ENCODE data around the gene P2RY11. TPM values are rescaled to one million over a fixed set of nuclear protein-coding genes. Genes with fewer than 3 reads are reported as not detected.

The P2RY11 gene
- total RNA-seq, 2 donors from 2014 or later, result 4.5 to 11.6 TPM

- H3K36me3 ChIP-seq, result no peaks in the 10 kb centered on the region
- no peak overlapping the region for H3K4me3 ChIP-seq
- DNase-seq (ENCODE audit: low spot score) (no peak), ATAC-seq (ENCODE audit: insufficient number of reproducible peaks, low FRiP score, low read depth) (no peak)
- TF ChIP-seq CTCF (IDR thresholded peaks at IDR 0.05), result no peak
- H3K4me1 ChIP-seq (ENCODE audit: control insufficient read depth in 1 of 2, low read depth in 2 of 2), result peaks cover 0 to 15% of the 10 kb centered on the region in 2 donors
- no peaks in the 10 kb centered on the region for H3K27me3 ChIP-seq (replicated peaks; ENCODE audit: insufficient read depth)
- no peak overlapping the region for H3K27ac ChIP-seq
- no peaks in the 10 kb centered on the region for H3K9me3 ChIP-seq
These were observed 11.2 kb upstream of the P2RY11 start for GRCh38 chr19:10100163-10100785.

- DNase-seq (ENCODE audit: low spot score) (no peak), ATAC-seq (ENCODE audit: insufficient number of reproducible peaks, low FRiP score, low read depth) (no peak)
- Histone ChIP-seq H3K4me3 (no peak overlapping the region), H3K4me1 (ENCODE audit: control insufficient read depth in 1 of 2, low read depth in 2 of 2) (peaks cover 6 to 14% of the 10 kb centered on the region in 2 donors), H3K27me3 (replicated peaks; ENCODE audit: insufficient read depth) (no peaks in the 10 kb centered on the region), H3K9me3 (no peaks in the 10 kb centered on the region), H3K27ac (no peak overlapping the region), H3K36me3 (peaks cover 6% of the 10 kb centered on the region)
- TF ChIP-seq CTCF (IDR thresholded peaks at IDR 0.05), result no peak
These were observed 8.7 kb upstream of the P2RY11 start for GRCh38 chr19:10102787-10103236.

GRCh38 chr19:10104130-10104513, 7.4 kb upstream of the P2RY11 start:
- H3K9me3 ChIP-seq, result no peaks in the 10 kb centered on the region
- H3K27me3 ChIP-seq (replicated peaks; ENCODE audit: insufficient read depth), result no peaks in the 10 kb centered on the region
- no peak for TF ChIP-seq CTCF (IDR thresholded peaks at IDR 0.05)
- H3K36me3 ChIP-seq, result peaks cover 19% of the 10 kb centered on the region
- DNase-seq (ENCODE audit: low spot score), result no peak
- H3K4me3 ChIP-seq, result no peak overlapping the region
- ATAC-seq (ENCODE audit: insufficient number of reproducible peaks, low FRiP score, low read depth), result no peak
- peaks cover 6 to 14% of the 10 kb centered on the region in 2 donors for H3K4me1 ChIP-seq (ENCODE audit: control insufficient read depth in 1 of 2, low read depth in 2 of 2)
- no peak overlapping the region for H3K27ac ChIP-seq

- Histone ChIP-seq H3K27me3 (replicated peaks; ENCODE audit: insufficient read depth) (no peaks in the 10 kb centered on the region), H3K36me3 (peaks cover 26% of the 10 kb centered on the region), H3K9me3 (no peaks in the 10 kb centered on the region), H3K4me3 (no peak overlapping the region), H3K4me1 (ENCODE audit: control insufficient read depth in 1 of 2, low read depth in 2 of 2) (peaks cover 6 to 14% of the 10 kb centered on the region in 2 donors), H3K27ac (no peak overlapping the region)
- no peak for DNase-seq (ENCODE audit: low spot score)
- no peak for TF ChIP-seq CTCF (IDR thresholded peaks at IDR 0.05)
- no peak for ATAC-seq (ENCODE audit: insufficient number of reproducible peaks, low FRiP score, low read depth)
These were observed 6.6 kb upstream of the P2RY11 start for GRCh38 chr19:10104665-10105508.

GRCh38 chr19:10105509-10106099, 5.9 kb upstream of the P2RY11 start:
- no peak for ATAC-seq (ENCODE audit: insufficient number of reproducible peaks, low FRiP score, low read depth)
- peak overlapping the region; percentile 82 for H3K4me3 ChIP-seq
- H3K27ac ChIP-seq, result no peak overlapping the region
- H3K9me3 ChIP-seq, result no peaks in the 10 kb centered on the region
- TF ChIP-seq CTCF (IDR thresholded peaks at IDR 0.05), result no peak
- H3K36me3 ChIP-seq, result peaks cover 34% of the 10 kb centered on the region
- H3K4me1 ChIP-seq (ENCODE audit: control insufficient read depth in 1 of 2, low read depth in 2 of 2), result peaks cover 6 to 14% of the 10 kb centered on the region in 2 donors
- H3K27me3 ChIP-seq (replicated peaks; ENCODE audit: insufficient read depth), result no peaks in the 10 kb centered on the region
- DNase-seq (ENCODE audit: low spot score), result no peak

Measured in thoracic aorta (tissue), 2 donors.